Esophagus muscularis mucosa (tissue), 4 donors: ENCODE measurements around the gene BCAS3. TPM values are rescaled to one million over a fixed set of nuclear protein-coding genes. Genes with fewer than 3 reads are reported as not detected.
"Not testable (repeated sequence)": the region's sequence is repeated elsewhere in the genome, so short reads cannot be mapped to it uniquely, and the experiment has no call there.

Experiments
- DNase-seq: peaks from one replicate; pipeline ENCODE4 v3.0.0-alpha.2; 2017; ENCODE audit errors: extremely low spot score
- H3K27ac ChIP-seq, 4 donors: fragments of 200-600 bp; sonication (generic); replicated peaks in 1 of 4; 1 replicate in 3 of 4; 2 replicates in 1 of 4; pipeline ENCODE4 v1.5.1; 2016 to 2019; ENCODE audit warnings: mild to moderate bottlenecking in 1 of 4
- H3K27me3 ChIP-seq, 4 donors: fragments of 200-600 bp; sonication (generic); one replicate each; pipeline versions ENCODE4 v1.5.1 to v1.6.0; 2016 to 2019
- H3K36me3 ChIP-seq, 4 donors: fragments of 200-600 bp; sonication (generic); one replicate each; pipeline ENCODE4 v1.5.1; 2016 to 2019
- H3K4me1 ChIP-seq, 4 donors: fragments of 200-600 bp; sonication (generic); one replicate each; pipeline ENCODE4 v1.5.1; 2016 to 2019
- H3K4me3 ChIP-seq, 4 donors: fragments of 200-600 bp; sonication (generic); 1 replicate in 2 of 4; 2 replicates in 2 of 4; pipeline ENCODE4 v1.5.1; 2016 to 2019; ENCODE audit warnings: mild to moderate bottlenecking in 4 of 4, moderate library complexity in 1 of 4
- H3K9me3 ChIP-seq, 4 donors: fragments of 200-600 bp; sonication (generic); 1 replicate in 3 of 4; 2 replicates in 1 of 4; pipeline ENCODE4 v1.5.1; 2016 to 2019
- EP300 ChIP-seq: sonication (generic); formaldehyde crosslinking; IDR thresholded peaks from one replicate; pipeline ENCODE4 v1.6.1; 2017; ENCODE audit warnings: antibody characterized with exemption
- POLR2A ChIP-seq: fragments of 450-650 bp; IDR thresholded peaks from one replicate; pipeline ENCODE4 v1.6.1; 2017; ENCODE audit warnings: antibody characterized with exemption, moderate library complexity, mild to moderate bottlenecking, low read depth
- POLR2AphosphoS5 ChIP-seq, 2 donors: sonication (generic); formaldehyde crosslinking; IDR thresholded peaks; one replicate each; pipeline ENCODE4 v1.6.1; 2017; ENCODE audit warnings: antibody characterized with exemption in 2 of 2
- WGBS: methylation state at CpG from one replicate; pipeline ENCODE4 v1.1.5; 2018; 5-methylcytosine and 5-hydroxymethylcytosine counted together
- intact Hi-C: fragments of 100-400 bp; cut with DNase I; formaldehyde crosslinking; loops from one replicate; pipeline ENCODE4 v1.15.1; 2023
- total RNA-seq, 4 donors: library from RNA; depleted of rRNA; stranded (reverse); fragments of >200 nt; gene quantifications; one replicate each; pipeline versions ENCODE4 v1.1.0 to v1.2.1, GENCODE V29; 2016
- TF ChIP-seq, protein P1 (sequence below), 3 experiments: fragments of 200-600 bp in 2 of 3; fragments of 450-650 bp in 1 of 3; sonication (generic) in 2 of 3; IDR thresholded peaks; one replicate each; pipeline ENCODE4 v1.5.1; 2017 to 2019; ENCODE audit warnings: antibody characterized with exemption in 3 of 3, mild to moderate bottlenecking in 2 of 3, moderate library complexity in 1 of 3

The BCAS3 gene
- total RNA-seq, 4 donors from 2014 or later, result 17.4 to 25.7 (median 19.5) TPM

DNA sequence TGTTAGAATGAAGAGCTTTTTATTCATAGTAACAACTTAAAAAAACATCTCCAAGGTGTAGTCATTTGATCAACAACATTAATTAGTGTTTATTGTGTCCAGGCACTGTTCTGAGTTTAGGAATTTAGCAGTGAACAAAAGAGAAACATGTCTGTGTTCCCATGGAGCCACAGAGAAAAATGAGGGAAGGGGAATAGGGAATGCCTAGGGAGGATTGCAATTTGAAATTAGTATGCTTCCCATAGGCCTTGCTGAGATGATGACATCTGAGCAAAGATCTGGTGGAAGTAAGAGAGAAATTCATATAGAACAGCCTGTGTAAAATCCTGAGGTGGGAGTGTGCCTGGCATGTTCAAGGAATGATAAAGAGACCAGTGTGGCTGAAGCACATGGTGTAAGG, 318.0 kb downstream of the BCAS3 start:
- intact Hi-C loops, result no loop called here
- Histone ChIP-seq H3K27me3 (no peaks in the 10 kb centered on the region), H3K4me3 (no peak overlapping the region), H3K4me1 (no peaks in the 10 kb centered on the region), H3K36me3 (peaks cover 0 to under 1% (median 0%) of the 10 kb centered on the region in 4 donors), H3K27ac (no peak overlapping the region), H3K9me3 (no peaks in the 10 kb centered on the region)
- TF ChIP-seq POLR2A, result no peak
- no peak for TF ChIP-seq POLR2AphosphoS5 (IDR thresholded peaks at IDR 0.05)
- TF ChIP-seq, protein P1, sequence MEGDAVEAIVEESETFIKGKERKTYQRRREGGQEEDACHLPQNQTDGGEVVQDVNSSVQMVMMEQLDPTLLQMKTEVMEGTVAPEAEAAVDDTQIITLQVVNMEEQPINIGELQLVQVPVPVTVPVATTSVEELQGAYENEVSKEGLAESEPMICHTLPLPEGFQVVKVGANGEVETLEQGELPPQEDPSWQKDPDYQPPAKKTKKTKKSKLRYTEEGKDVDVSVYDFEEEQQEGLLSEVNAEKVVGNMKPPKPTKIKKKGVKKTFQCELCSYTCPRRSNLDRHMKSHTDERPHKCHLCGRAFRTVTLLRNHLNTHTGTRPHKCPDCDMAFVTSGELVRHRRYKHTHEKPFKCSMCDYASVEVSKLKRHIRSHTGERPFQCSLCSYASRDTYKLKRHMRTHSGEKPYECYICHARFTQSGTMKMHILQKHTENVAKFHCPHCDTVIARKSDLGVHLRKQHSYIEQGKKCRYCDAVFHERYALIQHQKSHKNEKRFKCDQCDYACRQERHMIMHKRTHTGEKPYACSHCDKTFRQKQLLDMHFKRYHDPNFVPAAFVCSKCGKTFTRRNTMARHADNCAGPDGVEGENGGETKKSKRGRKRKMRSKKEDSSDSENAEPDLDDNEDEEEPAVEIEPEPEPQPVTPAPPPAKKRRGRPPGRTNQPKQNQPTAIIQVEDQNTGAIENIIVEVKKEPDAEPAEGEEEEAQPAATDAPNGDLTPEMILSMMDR (IDR thresholded peaks at IDR 0.05), result no peak
- TF ChIP-seq EP300, result no peak
- no peak for DNase-seq

DNA sequence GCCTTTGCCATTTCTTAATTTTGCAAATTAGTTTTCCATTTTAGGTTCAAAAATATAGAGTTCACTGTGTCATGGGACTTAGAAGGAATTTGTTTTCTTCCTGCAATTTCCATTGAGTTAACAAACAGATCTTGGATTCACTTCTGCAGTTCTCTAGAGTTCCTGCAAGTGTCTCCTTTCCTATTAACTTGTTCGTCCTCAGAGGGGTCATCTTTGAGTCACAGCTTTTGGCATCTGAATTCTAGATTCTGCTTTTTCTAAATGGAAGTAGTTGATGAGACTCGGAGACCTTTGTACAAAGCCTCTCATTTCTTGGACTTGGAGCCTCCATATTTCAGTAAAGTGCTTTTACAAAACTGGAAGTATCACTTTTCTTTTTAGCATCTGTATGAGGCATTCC, 323.3 kb downstream of the BCAS3 start:
- H3K36me3 ChIP-seq, result no peaks in the 10 kb centered on the region
- no peaks in the 10 kb centered on the region for H3K27me3 ChIP-seq
- no peak overlapping the region for H3K4me3 ChIP-seq
- intact Hi-C loops, result loop anchor here (5.0 kb wide), 1 partner anchor 391 kb away; no protein-coding TSS in a partner anchor
- no peak overlapping the region for H3K27ac ChIP-seq
- DNase-seq, result no peak
- 39% methylated on average over 2 of the region's 2 CpGs for WGBS
- no peaks in the 10 kb centered on the region for H3K9me3 ChIP-seq
- no peak for TF ChIP-seq POLR2AphosphoS5 (IDR thresholded peaks at IDR 0.05)
- TF ChIP-seq, protein P1 (IDR thresholded peaks at IDR 0.05), result peak in 1 of 3 experiments; percentile 18
- no peak for TF ChIP-seq EP300
- no peak for TF ChIP-seq POLR2A
- H3K4me1 ChIP-seq, result no peaks in the 10 kb centered on the region

DNA sequence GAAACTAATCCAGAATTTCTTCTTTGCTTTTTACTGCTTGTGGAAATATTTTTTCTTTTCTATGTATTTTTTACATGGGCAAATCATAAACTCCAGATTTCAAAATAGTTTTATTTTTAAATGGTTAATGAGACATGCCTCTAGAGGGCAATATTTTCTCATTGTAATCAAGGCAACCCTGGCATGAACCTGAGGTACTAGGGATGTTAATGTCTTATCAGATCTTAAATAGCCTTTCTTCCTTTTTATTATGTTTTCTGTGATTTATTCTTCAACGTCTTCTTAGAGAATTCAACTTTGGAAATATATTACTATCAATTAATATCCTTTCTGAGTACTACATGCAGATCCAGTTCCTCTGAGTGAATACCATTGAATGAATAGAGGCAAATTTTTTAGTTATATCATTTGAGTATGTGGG, 324.7 kb downstream of the BCAS3 start:
- no peak for TF ChIP-seq POLR2AphosphoS5 (IDR thresholded peaks at IDR 0.05)
- TF ChIP-seq POLR2A, result no peak
- TF ChIP-seq, protein P1 (IDR thresholded peaks at IDR 0.05), result peak; percentile 51 to 54 (median 53)
- no peak for TF ChIP-seq EP300
- H3K27ac ChIP-seq, result no peak overlapping the region
- DNase-seq, result no peak
- no peaks in the 10 kb centered on the region for H3K27me3 ChIP-seq
- no peak overlapping the region for H3K4me3 ChIP-seq
- intact Hi-C loops, result loop anchor here (5.0 kb wide), 1 partner anchor 390 kb away; no protein-coding TSS in a partner anchor
- 6% methylated on average over 1 of the region's 1 CpG for WGBS
- H3K4me1 ChIP-seq, result no peaks in the 10 kb centered on the region
- H3K9me3 ChIP-seq, result no peaks in the 10 kb centered on the region
- H3K36me3 ChIP-seq, result no peaks in the 10 kb centered on the region

DNA sequence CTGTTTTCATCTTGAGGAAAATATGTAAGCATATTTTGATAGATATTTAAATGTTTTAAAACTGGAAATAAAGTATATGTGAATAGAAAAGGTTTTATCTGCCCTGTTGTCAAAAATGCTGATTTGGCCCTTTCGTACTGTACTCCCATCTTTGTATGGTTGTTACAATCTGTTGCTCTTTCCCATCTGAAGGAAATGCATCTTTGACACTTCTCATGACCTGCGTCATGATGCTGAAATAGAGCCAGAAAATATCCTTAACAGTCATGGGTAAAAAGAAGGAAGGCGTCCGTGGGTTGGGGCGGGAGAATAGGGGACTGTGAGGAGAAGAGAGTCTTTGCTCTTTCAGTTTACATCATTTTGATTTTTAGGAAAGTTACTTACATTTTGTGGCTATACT, 327.7 kb downstream of the BCAS3 start:
- TF ChIP-seq EP300, result no peak
- no peaks in the 10 kb centered on the region for H3K9me3 ChIP-seq
- intact Hi-C loops, result no loop called here
- H3K4me3 ChIP-seq, result no peak overlapping the region
- no peaks in the 10 kb centered on the region for H3K27me3 ChIP-seq
- H3K36me3 ChIP-seq, result no peaks in the 10 kb centered on the region
- no peak overlapping the region for H3K27ac ChIP-seq
- H3K4me1 ChIP-seq, result peaks cover 8 to 14% (median 10%) of the 10 kb centered on the region in 4 donors
- 82% methylated on average over 5 of the region's 5 CpGs for WGBS
- DNase-seq, result no peak

DNA sequence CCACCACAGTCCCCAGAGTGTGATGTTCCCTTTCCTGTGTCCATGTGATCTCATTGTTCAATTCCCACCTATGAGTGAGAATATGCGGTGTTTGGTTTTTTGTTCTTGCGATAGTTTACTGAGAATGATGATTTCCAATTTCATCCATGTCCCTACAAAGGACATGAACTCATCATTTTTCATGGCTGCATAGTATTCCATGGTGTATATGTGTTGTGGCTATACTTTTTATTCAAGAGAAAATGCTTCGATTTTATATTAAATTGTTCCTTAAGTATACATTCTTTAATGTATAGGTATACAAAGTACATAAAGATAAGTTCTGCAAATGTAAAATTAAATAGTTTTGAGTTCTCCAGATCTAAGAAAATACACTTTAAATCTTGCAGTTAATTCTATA, 328.3 kb downstream of the BCAS3 start:
- 97% methylated on average over 3 of the region's 3 CpGs for WGBS
- H3K27ac ChIP-seq, intact Hi-C loops, DNase-seq, H3K9me3 ChIP-seq, H3K27me3 ChIP-seq, H3K4me3 ChIP-seq, H3K36me3 ChIP-seq: not testable (repeated sequence)
- H3K4me1 ChIP-seq, result peaks cover 8 to 15% (median 12%) of the 10 kb centered on the region in 4 donors

DNA sequence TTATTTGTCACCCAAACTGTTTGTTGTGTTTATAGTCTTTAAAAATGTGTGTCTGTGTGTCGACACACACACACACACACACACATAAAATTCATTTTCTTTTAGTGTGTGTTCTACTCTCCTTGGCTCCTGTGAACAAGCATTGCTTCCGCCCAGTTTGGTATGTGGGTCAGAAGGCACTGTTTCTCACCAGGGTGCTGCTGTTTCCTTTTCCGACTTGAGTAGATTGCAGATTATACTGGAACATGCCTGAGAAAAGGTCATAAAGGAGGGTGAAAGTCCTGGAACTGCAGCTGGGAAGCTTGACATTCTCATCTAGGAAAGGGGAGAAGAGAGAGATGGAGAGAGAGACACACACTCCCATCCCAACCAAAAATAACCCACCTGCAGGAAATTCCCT, 330.3 kb downstream of the BCAS3 start:
- no peaks in the 10 kb centered on the region for H3K27me3 ChIP-seq
- TF ChIP-seq, protein P1 (IDR thresholded peaks at IDR 0.05), result no peak
- intact Hi-C loops, result no loop called here
- WGBS, result 74% methylated on average over 3 of the region's 3 CpGs
- no peak overlapping the region for H3K4me3 ChIP-seq
- H3K27ac ChIP-seq, result no peak overlapping the region
- H3K9me3 ChIP-seq, result no peaks in the 10 kb centered on the region
- H3K36me3 ChIP-seq, result no peaks in the 10 kb centered on the region
- peaks cover 8 to 17% (median 12%) of the 10 kb centered on the region in 4 donors for H3K4me1 ChIP-seq
- DNase-seq, result no peak
